NOMO-1 (cell line): ENCODE measurements around the gene TMEM219.

Experiments
- DNase-seq, 2 experiments: peaks; one replicate each; lab custom pipeline; 2025; ENCODE audit not compliant: unreplicated experiment in 2 of 2; lab: John Stamatoyannopoulos, UW

TMEM219 gene

GRCh38 chr16:29978564-29979270 is 16.8 kb downstream of the TMEM219 start:
- no peak for DNase-seq

GRCh38 chr16:29982560-29983419 is 20.9 kb downstream of the TMEM219 start:
- no peak for DNase-seq

GRCh38 chr16:29983420-29984136 is 21.7 kb downstream of the TMEM219 start:
- no peak for DNase-seq

- DNase-seq: no peak
Observed at GRCh38 chr16:29984137-29984763, 22.4 kb downstream of the TMEM219 start.

GRCh38 chr16:29984764-29985147 is 22.9 kb downstream of the TMEM219 start:
- no peak for DNase-seq

- DNase-seq: no peak
Observed at GRCh38 chr16:29985271-29985811, 23.5 kb downstream of the TMEM219 start.

GRCh38 chr16:29986231-29986630 is 24.4 kb downstream of the TMEM219 start:
- no peak for DNase-seq

GRCh38 chr16:29986931-29987330 is 25.1 kb downstream of the TMEM219 start:
- no peak for DNase-seq

GRCh38 chr16:29987371-29988085 is 25.6 kb downstream of the TMEM219 start:
- no peak for DNase-seq

- DNase-seq: no peak
Observed at GRCh38 chr16:29988346-29989075, 26.6 kb downstream of the TMEM219 start.

GRCh38 chr16:29989111-29989858 is 27.4 kb downstream of the TMEM219 start:
- DNase-seq: no peak

GRCh38 chr16:29990034-29990433 is 28.2 kb downstream of the TMEM219 start:
- DNase-seq: no peak

GRCh38 chr16:29990883-29991570 is 29.1 kb downstream of the TMEM219 start:
- no peak for DNase-seq

- no peak for DNase-seq
Observed at GRCh38 chr16:29991571-29991904, 29.7 kb downstream of the TMEM219 start.

GRCh38 chr16:29992344-29992967 is 30.6 kb downstream of the TMEM219 start:
- DNase-seq: no peak

GRCh38 chr16:29993191-29993902 is 31.5 kb downstream of the TMEM219 start:
- DNase-seq: no peak

- DNase-seq: no peak
Observed at GRCh38 chr16:29993903-29994599, 32.2 kb downstream of the TMEM219 start.
